ENCODE measurements around the gene MTHFSD.

Gene MTHFSD

DNA sequence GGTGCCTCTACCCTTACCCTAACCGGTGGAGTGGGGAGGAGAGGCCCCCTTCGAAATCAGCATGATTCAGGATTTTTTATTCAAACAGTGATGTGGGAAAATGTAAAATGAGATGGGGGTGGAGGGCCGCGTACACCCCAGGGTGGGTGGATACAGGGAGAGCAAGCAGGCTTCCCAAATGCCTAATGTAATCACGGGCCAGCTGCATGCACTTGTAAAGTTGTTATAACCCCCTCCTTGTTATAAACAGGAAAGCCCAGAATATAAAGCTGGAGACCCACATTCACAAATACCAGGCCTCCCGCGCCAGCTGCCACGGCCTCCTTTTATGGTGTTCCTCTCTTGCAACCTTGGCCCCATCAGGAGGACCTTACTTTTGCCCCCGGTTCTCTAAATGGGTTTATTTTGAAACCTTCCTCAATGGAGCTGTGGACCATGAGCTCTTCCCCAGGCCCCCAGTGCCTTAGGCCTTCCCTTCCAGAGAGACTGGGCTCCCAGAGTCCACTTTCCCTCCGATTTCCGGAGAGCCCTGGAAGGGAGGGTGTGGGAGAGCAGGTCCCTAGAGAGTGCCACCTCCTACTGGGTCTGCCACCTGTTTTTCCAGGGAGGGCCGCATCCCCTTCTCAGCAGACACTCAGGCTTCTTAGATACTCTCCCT lies 22.4 kb upstream of the MTHFSD start:
- DNase-seq (ENCODE audit: insufficient read length, low spot score) (no peak), FAIRE-seq (no peak)
- TF ChIP-seq POLR2A (IDR thresholded peaks at IDR 0.05; ENCODE audit: low read depth, low read length), result no peak

- no peak for DNase-seq (ENCODE audit: insufficient read length, low spot score)
- TF ChIP-seq POLR2A (IDR thresholded peaks at IDR 0.05; ENCODE audit: low read depth, low read length), result peak; percentile 33; the same call in 1 of the 2 replicates
- FAIRE-seq, result no peak
Measured at GRCh38 chr16:86576591-86577313, 21.7 kb upstream of the MTHFSD start.

- peak; percentile 88 for TF ChIP-seq POLR2A (IDR thresholded peaks at IDR 0.05; ENCODE audit: low read depth, low read length)
- DNase-seq (ENCODE audit: insufficient read length, low spot score) (peak; percentile 100), FAIRE-seq (no peak)
Measured at GRCh38 chr16:86575754-86576557, 20.9 kb upstream of the MTHFSD start.

- no peak for TF ChIP-seq POLR2A (IDR thresholded peaks at IDR 0.05; ENCODE audit: low read depth, low read length)
- FAIRE-seq, result no peak
- DNase-seq (ENCODE audit: insufficient read length, low spot score), result no peak
Measured at GRCh38 chr16:86575095-86575685, 20.2 kb upstream of the MTHFSD start.

DNA sequence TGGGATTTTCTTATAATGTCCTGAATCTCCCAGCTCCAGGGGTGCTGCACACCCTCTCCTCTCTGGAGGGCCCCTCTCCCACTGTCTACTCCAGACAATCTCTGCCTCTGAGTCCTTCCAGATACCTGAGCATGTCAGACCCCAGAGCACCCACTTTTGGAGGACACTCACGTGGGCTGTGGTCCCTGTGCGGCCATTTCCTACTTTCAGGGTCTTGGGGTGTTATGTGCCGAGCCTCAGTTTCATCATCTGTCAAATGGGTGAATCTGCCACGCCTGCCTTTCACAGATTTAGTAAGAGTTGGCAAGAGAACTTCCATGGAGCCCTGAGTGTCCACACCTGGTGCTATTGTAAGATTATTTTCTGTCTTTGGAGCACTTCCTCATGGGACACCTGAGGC lies 19.6 kb upstream of the MTHFSD start:
- TF ChIP-seq POLR2A (IDR thresholded peaks at IDR 0.05; ENCODE audit: low read depth, low read length), result no peak
- DNase-seq (ENCODE audit: insufficient read length, low spot score), result no peak
- no peak for FAIRE-seq

DNA sequence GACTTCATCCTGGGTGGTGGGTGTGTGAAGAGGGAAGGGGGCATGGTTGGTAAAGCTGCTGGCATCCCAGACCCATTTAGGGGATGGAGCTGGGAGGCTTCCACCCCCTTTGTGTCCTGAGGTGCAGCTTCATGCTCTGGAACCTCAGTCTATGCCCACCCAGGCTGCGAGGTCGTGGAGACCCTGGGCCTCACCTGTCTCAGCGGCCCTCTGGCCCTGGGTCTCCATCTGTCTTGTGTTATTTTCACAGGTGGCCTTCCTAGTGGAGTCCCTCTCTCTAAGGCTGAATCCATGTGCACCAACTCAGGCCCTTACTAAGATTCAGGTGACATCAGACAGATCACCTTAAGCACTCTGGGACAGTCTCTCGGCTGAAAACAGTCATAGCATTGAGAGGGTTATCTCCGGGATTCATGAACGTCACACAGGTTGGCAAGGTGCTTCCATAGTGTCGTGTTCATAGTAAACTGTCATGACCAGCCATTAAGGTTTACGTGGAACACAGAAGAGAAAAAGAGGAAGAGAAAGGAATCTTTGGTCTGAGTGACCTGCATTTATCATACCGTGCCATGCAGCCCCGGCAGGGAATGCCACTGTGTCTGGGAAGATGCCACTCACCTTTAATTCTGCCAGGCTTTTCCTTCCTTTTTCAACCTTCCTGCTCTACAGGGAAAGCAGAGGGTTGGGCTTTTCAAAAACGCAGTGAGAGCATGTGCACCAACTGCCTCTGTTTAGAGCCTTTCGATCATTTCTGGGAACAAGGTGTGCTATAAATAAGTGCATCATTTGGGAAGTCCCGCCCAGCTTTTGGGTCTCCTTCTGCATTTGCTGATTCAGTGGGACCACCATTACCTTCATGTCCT lies 18.8 kb upstream of the MTHFSD start:
- FAIRE-seq, result no peak
- TF ChIP-seq POLR2A (IDR thresholded peaks at IDR 0.05; ENCODE audit: low read depth, low read length), result no peak
- DNase-seq (ENCODE audit: insufficient read length, low spot score), result no peak

DNA sequence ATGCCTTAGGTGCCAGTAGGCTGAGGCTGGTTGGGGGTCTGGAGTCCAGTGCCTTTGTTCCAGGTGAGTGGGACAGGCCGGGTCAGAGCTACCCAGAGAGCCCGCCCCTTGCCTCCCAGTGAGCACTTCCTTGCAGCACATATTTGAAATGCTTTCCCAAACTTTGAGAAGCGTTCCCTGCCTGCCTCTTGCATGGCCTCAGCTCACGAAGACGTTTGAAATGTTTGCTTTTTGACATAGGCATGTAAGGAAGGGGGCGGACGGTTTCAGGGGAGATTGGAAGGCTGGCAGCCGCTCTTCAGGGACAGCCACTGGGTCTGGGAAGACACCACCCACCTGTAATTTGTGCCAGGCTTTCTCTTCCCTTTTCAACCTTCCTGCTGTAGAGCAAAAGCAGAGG lies 18.2 kb upstream of the MTHFSD start:
- FAIRE-seq, result no peak
- no peak for DNase-seq (ENCODE audit: insufficient read length, low spot score)
- TF ChIP-seq POLR2A (IDR thresholded peaks at IDR 0.05; ENCODE audit: low read depth, low read length), result no peak

GRCh38 chr16:86572606-86573005 lies 17.6 kb upstream of the MTHFSD start:
- DNase-seq (ENCODE audit: insufficient read length, low spot score), result no peak
- TF ChIP-seq POLR2A (IDR thresholded peaks at IDR 0.05; ENCODE audit: low read depth, low read length), result no peak
- FAIRE-seq, result no peak

- DNase-seq (ENCODE audit: insufficient read length, low spot score), result no peak
- no peak for FAIRE-seq
- TF ChIP-seq POLR2A (IDR thresholded peaks at IDR 0.05; ENCODE audit: low read depth, low read length), result no peak
Measured at GRCh38 chr16:86572041-86572521, 17.0 kb upstream of the MTHFSD start.

DNA sequence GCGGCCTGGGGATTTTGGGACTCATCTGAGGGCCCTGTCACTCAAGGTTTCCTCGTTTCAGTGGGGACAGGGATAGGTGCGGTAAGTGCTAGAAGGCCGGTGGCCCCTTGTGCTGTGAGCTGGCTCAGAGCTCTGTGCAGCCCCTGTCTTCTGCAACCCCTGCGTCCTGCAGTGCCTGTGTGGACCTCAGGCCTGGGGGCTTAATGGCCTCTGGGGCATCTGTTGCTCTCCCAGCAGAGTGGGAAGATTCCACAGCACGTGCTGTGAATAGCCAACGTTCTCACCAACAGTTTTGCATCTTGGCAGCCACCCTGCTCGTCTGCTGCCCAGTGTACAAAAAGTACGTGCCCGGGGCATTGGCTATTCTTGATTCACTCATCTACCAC lies 16.5 kb upstream of the MTHFSD start:
- TF ChIP-seq POLR2A (IDR thresholded peaks at IDR 0.05; ENCODE audit: low read depth, low read length), result no peak
- no peak for FAIRE-seq

GRCh38 chr16:86570558-86571529 lies 15.8 kb upstream of the MTHFSD start:
- no peak for TF ChIP-seq POLR2A (IDR thresholded peaks at IDR 0.05; ENCODE audit: low read depth, low read length)
- DNase-seq (ENCODE audit: insufficient read length, low spot score) (no peak), FAIRE-seq (no peak)

More for the DNA sequence above, 16.5 kb upstream of the MTHFSD start:
- DNase-seq (ENCODE audit: insufficient read length, low spot score), result no peak
